ENCODE measurements around the gene SLC35E4. TPM values are rescaled to one million over a fixed set of nuclear protein-coding genes. Genes with fewer than 3 reads are reported as not detected.
"Not testable (repeated sequence)": the region's sequence is repeated elsewhere in the genome, so short reads cannot be mapped to it uniquely, and the experiment has no call there.

Gene SLC35E4
- total and polyA plus RNA-seq, 4 donors, result 2.1 to 6.2 (median 3.7) TPM

DNA sequence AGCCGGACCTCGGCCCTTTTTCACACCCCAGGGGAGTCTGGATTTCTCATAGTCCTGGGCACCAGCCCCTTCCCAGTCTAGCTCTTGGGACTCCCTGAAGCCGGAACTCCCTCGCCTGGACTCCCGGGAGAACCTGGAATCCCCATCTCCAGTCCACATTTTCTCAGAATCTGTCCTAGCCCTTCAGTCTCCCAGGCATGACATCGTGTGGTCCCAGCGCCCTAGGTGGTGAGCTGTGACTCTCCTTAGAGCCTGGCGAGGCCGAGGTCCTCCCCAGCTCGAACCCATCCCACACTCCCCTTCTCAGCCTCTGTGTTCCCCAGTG lies 32.8 kb downstream of the SLC35E4 start:
- Histone ChIP-seq H3K36me3 (ENCODE audit: control insufficient read depth in 1 of 2, insufficient read depth in 2 of 2, low read length in 1 of 2) (no peaks in the 10 kb centered on the region), H3K27ac (ENCODE audit: low read depth in 1 of 2, low read length in 2 of 2) (no peak overlapping the region), H3K4me1 (ENCODE audit: control insufficient read depth in 1 of 2, insufficient read depth in 2 of 2, low read length in 2 of 2) (no peaks in the 10 kb centered on the region), H3K27me3 (ENCODE audit: control insufficient read depth in 1 of 2, insufficient read depth in 2 of 2, low read length in 1 of 2) (no peaks in the 10 kb centered on the region), H3K4me3 (ENCODE audit: low read length in 2 of 2) (no peak overlapping the region), H3K9me3 (ENCODE audit: control insufficient read depth, low read length) (no peaks in the 10 kb centered on the region)
- intact Hi-C loops (cut with DNase I), result no loop called here
- ATAC-seq (ENCODE audit: low FRiP score) (no peak), DNase-seq (no peak)
- WGBS, 2 donors, result 18 to 31% methylated on average over 10 of the region's 10 CpGs

DNA sequence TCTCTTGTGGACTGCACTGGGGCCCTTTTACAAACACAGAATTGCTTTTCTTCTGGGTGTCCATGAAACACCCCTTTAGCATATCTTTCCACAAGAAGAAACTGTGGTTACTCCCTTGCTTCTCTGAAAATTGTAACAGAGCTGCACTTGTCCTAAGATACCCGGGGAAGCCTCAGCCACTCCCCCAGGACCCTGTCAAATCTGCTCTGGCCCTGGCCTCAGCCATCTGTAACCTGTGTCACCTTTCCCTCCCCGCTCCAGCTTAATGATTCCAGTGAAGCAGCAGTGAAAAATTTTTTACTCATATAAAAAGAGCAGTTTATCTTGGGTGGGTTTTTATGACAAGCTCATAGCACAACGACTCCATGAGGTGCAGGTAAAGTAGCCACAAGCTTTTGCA lies 35.5 kb downstream of the SLC35E4 start:
- 79 to 85% methylated on average over 3 of the region's 3 CpGs for WGBS, 2 donors
- no peaks in the 10 kb centered on the region for H3K9me3 ChIP-seq (ENCODE audit: control insufficient read depth, low read length)
- ATAC-seq (ENCODE audit: low FRiP score), result no peak

DNA sequence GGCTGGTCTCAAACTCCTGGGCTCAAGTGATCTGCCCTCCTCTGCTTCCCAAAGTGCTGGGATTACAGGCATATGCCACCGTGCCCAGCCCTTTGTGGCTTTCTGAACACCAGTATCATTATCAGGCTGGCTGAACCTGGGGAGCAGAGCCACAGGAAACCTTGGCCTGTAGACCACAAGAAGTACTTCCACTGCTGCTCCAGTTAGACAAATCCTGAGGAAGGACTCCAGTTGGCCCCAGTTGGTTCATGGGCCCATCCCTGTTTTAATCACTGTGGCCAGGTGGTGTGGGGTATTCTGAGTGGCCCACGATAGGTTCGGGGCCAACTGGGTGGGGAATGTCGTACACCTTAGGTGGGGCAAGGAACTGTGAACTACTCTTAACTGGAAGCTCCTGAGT lies 37.6 kb downstream of the SLC35E4 start:
- WGBS, 2 donors, result 92 to 96% methylated on average over 4 of the region's 4 CpGs
- no peak for DNase-seq
- Histone ChIP-seq H3K9me3 (ENCODE audit: control insufficient read depth, low read length) (no peaks in the 10 kb centered on the region), H3K27ac (ENCODE audit: low read depth in 1 of 2, low read length in 2 of 2) (no peak overlapping the region), H3K27me3 (ENCODE audit: control insufficient read depth in 1 of 2, insufficient read depth in 2 of 2, low read length in 1 of 2) (no peaks in the 10 kb centered on the region), H3K4me1 (ENCODE audit: control insufficient read depth in 1 of 2, insufficient read depth in 2 of 2, low read length in 2 of 2) (no peaks in the 10 kb centered on the region), H3K36me3 (ENCODE audit: control insufficient read depth in 1 of 2, insufficient read depth in 2 of 2, low read length in 1 of 2) (no peaks in the 10 kb centered on the region), H3K4me3 (ENCODE audit: low read length in 2 of 2) (no peak overlapping the region)
- intact Hi-C loops (cut with DNase I), result no loop called here
- ATAC-seq (ENCODE audit: low FRiP score), result no peak

More for the DNA sequence above, 35.5 kb downstream of the SLC35E4 start:
- Histone ChIP-seq H3K27me3 (ENCODE audit: control insufficient read depth in 1 of 2, insufficient read depth in 2 of 2, low read length in 1 of 2) (no peaks in the 10 kb centered on the region), H3K36me3 (ENCODE audit: control insufficient read depth in 1 of 2, insufficient read depth in 2 of 2, low read length in 1 of 2) (no peaks in the 10 kb centered on the region), H3K4me1 (ENCODE audit: control insufficient read depth in 1 of 2, insufficient read depth in 2 of 2, low read length in 2 of 2) (no peaks in the 10 kb centered on the region), H3K27ac (ENCODE audit: low read depth in 1 of 2, low read length in 2 of 2) (no peak overlapping the region), H3K4me3 (ENCODE audit: low read length in 2 of 2) (no peak overlapping the region)
- intact Hi-C loops (cut with DNase I), result no loop called here
- no peak for DNase-seq

DNA sequence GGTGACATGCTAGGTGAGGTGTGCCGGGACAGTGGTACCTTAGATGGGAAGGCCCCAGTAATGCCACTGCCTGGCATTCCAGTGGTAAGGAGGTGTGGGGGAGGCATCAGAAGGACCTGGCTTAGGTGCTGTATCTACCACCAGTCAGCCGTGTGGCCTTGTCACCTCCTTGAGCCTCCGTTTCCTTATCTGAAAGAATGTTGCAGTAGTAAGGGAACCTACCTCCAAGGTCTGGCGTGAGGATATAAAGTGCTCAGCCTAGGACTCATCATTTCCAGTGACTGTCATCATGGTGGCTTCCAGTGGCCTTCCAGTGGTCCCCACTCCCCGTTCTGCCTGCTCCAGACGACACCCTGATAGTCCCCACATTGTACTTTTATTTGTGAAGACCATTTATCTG lies 38.9 kb downstream of the SLC35E4 start:
- no peak for ATAC-seq (ENCODE audit: low FRiP score)
- 88 to 92% methylated on average over 6 of the region's 6 CpGs for WGBS, 2 donors
- H3K27ac ChIP-seq (ENCODE audit: low read depth in 1 of 2, low read length in 2 of 2), result no peak overlapping the region
- H3K4me3 ChIP-seq (ENCODE audit: low read length in 2 of 2), result no peak overlapping the region
- no peaks in the 10 kb centered on the region for H3K36me3 ChIP-seq (ENCODE audit: control insufficient read depth in 1 of 2, insufficient read depth in 2 of 2, low read length in 1 of 2)
- DNase-seq, result no peak
- no peaks in the 10 kb centered on the region for H3K27me3 ChIP-seq (ENCODE audit: control insufficient read depth in 1 of 2, insufficient read depth in 2 of 2, low read length in 1 of 2)
- intact Hi-C loops (cut with DNase I), result no loop called here
- H3K4me1 ChIP-seq (ENCODE audit: control insufficient read depth in 1 of 2, insufficient read depth in 2 of 2, low read length in 2 of 2), result no peaks in the 10 kb centered on the region
- no peaks in the 10 kb centered on the region for H3K9me3 ChIP-seq (ENCODE audit: control insufficient read depth, low read length)

DNA sequence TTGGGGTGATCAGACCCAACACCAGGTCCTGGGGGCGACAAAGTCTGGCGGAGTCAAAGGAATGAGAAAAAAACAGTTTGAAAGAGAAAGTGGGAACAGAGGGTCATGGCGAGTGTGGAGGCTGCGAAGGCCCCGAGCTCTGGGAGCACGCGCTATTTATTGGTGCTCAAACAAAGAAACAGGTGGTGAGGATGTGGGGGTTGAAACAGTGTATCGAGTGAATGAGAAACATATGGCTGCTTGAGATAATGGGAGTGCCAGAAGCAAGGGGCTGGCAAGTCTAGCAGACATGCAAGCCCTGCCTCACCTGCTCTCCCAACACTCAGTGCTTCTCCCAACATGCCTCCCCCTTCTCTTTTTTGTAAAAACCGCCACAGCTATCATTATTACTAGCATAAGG lies 39.9 kb downstream of the SLC35E4 start:
- H3K36me3 ChIP-seq (ENCODE audit: control insufficient read depth in 1 of 2, insufficient read depth in 2 of 2, low read length in 1 of 2), result no peaks in the 10 kb centered on the region
- intact Hi-C loops (cut with DNase I), result no loop called here
- 77 to 81% methylated on average over 9 of the region's 9 CpGs for WGBS, 2 donors
- DNase-seq (no peak), ATAC-seq (ENCODE audit: low FRiP score) (no peak)
- H3K9me3 ChIP-seq (ENCODE audit: control insufficient read depth, low read length), result no peaks in the 10 kb centered on the region
- no peak overlapping the region for H3K27ac ChIP-seq (ENCODE audit: low read depth in 1 of 2, low read length in 2 of 2)
- no peaks in the 10 kb centered on the region for H3K4me1 ChIP-seq (ENCODE audit: control insufficient read depth in 1 of 2, insufficient read depth in 2 of 2, low read length in 2 of 2)
- no peak overlapping the region for H3K4me3 ChIP-seq (ENCODE audit: low read length in 2 of 2)
- H3K27me3 ChIP-seq (ENCODE audit: control insufficient read depth in 1 of 2, insufficient read depth in 2 of 2, low read length in 1 of 2), result no peaks in the 10 kb centered on the region

DNA sequence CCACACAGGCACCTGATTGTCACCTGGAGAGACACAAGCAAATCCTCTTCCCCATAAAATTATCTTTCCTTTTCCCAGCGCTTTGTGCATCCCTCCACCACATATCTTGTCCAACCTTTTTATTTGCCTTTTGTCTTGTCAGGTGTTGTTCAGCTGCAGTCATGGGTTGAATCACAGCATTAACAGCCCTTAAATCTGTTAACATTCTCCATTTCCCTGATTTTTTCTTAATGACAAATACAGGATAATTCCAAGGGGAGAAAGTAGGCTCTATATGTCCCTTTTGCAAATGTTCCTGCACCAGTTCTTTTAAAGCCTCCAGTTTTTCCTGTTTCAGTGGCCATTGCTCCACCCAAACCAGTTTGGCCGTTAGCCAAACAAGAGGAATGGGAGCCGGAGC lies 41.0 kb downstream of the SLC35E4 start:
- H3K9me3 ChIP-seq (ENCODE audit: control insufficient read depth, low read length); H3K4me3 ChIP-seq (ENCODE audit: low read length in 2 of 2); H3K27me3 ChIP-seq (ENCODE audit: control insufficient read depth in 1 of 2, insufficient read depth in 2 of 2, low read length in 1 of 2); H3K36me3 ChIP-seq (ENCODE audit: control insufficient read depth in 1 of 2, insufficient read depth in 2 of 2, low read length in 1 of 2); H3K27ac ChIP-seq (ENCODE audit: low read depth in 1 of 2, low read length in 2 of 2); ATAC-seq (ENCODE audit: low FRiP score); intact Hi-C loops (cut with DNase I); DNase-seq; H3K4me1 ChIP-seq (ENCODE audit: control insufficient read depth in 1 of 2, insufficient read depth in 2 of 2, low read length in 2 of 2): not testable (repeated sequence)
- 63 to 71% methylated on average over 3 of the region's 3 CpGs for WGBS, 2 donors

DNA sequence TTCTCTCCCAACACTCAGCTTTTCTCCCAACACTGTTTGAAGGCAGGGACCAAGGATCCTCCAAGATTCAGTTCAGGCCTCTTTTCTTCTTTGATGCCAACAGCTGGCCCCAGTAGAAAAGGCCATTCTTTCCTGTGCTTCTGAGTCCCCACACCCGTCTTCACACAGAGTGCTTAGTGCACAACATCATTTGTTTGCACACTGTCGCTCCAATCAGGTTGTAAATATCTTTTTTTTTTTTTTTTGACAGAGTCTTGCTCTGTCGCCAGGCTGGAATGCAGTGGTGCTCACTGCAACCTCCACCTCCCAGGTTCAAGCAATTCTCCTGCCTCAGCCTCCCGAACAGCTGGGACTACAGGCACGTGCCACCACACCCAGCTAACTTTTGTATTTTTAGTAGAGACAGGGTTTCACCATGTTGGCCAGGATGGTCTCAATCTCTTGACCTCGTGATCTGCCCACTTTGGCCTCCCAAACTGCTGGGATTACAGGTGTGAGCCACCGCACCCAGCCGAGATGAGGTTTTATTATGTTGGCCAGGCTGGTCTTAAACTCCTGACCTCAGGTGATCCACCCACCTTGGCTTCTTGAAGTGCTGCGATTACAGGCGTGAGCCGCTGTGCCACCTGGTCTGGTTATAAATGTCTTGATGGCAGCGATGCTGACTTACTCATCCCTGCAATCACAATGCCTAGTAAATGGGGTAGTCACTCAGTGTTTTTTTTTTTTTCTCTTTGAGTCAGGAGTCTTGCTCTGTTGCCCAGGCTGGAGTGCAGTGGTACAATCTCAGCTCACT lies 44.5 kb downstream of the SLC35E4 start:
- ATAC-seq (ENCODE audit: low FRiP score); H3K27ac ChIP-seq (ENCODE audit: low read depth in 1 of 2, low read length in 2 of 2); DNase-seq; H3K4me1 ChIP-seq (ENCODE audit: control insufficient read depth in 1 of 2, insufficient read depth in 2 of 2, low read length in 2 of 2); intact Hi-C loops (cut with DNase I); H3K27me3 ChIP-seq (ENCODE audit: control insufficient read depth in 1 of 2, insufficient read depth in 2 of 2, low read length in 1 of 2); H3K4me3 ChIP-seq (ENCODE audit: low read length in 2 of 2); H3K36me3 ChIP-seq (ENCODE audit: control insufficient read depth in 1 of 2, insufficient read depth in 2 of 2, low read length in 1 of 2); H3K9me3 ChIP-seq (ENCODE audit: control insufficient read depth, low read length): not testable (repeated sequence)
- WGBS, 2 donors, result 83 to 85% methylated on average over 12 of the region's 12 CpGs

DNA sequence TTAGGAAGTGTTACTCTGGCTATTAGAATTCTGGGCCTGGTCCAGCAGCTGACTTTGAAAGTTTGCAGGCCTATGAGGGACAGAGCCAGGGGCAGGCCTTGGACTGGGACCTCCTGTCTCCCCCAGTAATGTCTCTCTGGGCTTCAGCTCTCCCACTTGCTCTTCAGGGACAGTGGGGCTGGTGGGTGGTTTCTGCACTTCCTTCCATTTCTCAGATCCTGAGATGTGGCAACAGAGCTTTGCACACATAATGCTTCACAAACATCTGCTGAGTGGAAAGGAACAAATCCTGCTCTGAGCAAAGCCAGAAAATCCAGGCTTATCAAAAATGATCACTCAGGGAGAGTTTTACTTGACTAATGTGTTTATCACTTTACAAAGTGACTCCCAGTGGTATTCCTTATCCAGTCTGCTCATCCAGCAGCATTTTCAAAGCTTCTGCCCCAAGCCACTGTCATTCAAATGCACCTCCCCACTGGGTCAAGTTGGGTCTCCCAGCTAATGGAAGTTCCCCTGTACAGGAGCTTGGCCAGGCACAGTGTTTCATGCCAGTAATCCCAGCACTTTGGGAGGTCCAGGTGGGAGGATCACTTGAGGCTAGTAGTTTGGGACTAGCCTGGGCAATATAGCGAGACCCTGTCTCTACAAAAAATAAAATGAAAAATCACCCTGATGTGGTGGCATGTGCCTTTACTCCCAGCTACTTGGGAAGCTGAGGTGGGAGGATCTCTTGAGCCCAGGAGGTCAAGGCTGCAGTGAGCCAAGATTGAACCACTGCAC lies 45.6 kb downstream of the SLC35E4 start:
- Histone ChIP-seq H3K4me1 (ENCODE audit: control insufficient read depth in 1 of 2, insufficient read depth in 2 of 2, low read length in 2 of 2) (no peaks in the 10 kb centered on the region), H3K36me3 (ENCODE audit: control insufficient read depth in 1 of 2, insufficient read depth in 2 of 2, low read length in 1 of 2) (no peaks in the 10 kb centered on the region), H3K27me3 (ENCODE audit: control insufficient read depth in 1 of 2, insufficient read depth in 2 of 2, low read length in 1 of 2) (no peaks in the 10 kb centered on the region), H3K27ac (ENCODE audit: low read depth in 1 of 2, low read length in 2 of 2) (no peak overlapping the region), H3K4me3 (ENCODE audit: low read length in 2 of 2) (no peak overlapping the region), H3K9me3 (ENCODE audit: control insufficient read depth, low read length) (no peaks in the 10 kb centered on the region)
- 96 to 100% methylated on average over 1 of the region's 1 CpG for WGBS, 2 donors
- DNase-seq (no peak), ATAC-seq (ENCODE audit: low FRiP score) (no peak)
- intact Hi-C loops (cut with DNase I), result no loop called here

DNA sequence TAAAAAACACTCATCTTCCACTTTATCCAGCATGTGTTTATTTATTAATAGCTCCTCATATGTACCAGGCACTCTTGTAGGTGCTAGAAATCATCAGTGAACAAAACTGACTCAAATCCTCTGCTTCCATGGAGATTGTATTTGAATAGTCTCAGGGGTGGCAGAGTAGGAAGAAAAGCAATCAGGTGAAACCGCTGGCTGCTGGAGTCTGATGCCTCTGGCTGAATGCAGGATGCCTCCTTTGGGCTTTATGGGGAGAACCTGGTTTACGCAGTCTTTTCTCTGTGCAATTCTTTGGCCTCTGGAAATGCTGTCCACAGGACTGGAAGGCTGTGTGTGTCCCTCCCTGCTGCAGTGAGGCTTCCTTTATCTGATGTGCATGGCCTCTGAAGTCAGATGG lies 46.2 kb downstream of the SLC35E4 start:
- ATAC-seq (ENCODE audit: low FRiP score) (no peak), DNase-seq (no peak)
- H3K27me3 ChIP-seq (ENCODE audit: control insufficient read depth in 1 of 2, insufficient read depth in 2 of 2, low read length in 1 of 2), result no peaks in the 10 kb centered on the region
- H3K4me3 ChIP-seq (ENCODE audit: low read length in 2 of 2), result no peak overlapping the region
- no peak overlapping the region for H3K27ac ChIP-seq (ENCODE audit: low read depth in 1 of 2, low read length in 2 of 2)
- intact Hi-C loops (cut with DNase I), result no loop called here
- H3K4me1 ChIP-seq (ENCODE audit: control insufficient read depth in 1 of 2, insufficient read depth in 2 of 2, low read length in 2 of 2), result no peaks in the 10 kb centered on the region
- 84 to 96% methylated on average over 2 of the region's 2 CpGs for WGBS, 2 donors
- no peaks in the 10 kb centered on the region for H3K9me3 ChIP-seq (ENCODE audit: control insufficient read depth, low read length)
- no peaks in the 10 kb centered on the region for H3K36me3 ChIP-seq (ENCODE audit: control insufficient read depth in 1 of 2, insufficient read depth in 2 of 2, low read length in 1 of 2)

All from aorta (tissue), 5 donors.